Measurements from ENCODE around the gene APC2.

DNA sequence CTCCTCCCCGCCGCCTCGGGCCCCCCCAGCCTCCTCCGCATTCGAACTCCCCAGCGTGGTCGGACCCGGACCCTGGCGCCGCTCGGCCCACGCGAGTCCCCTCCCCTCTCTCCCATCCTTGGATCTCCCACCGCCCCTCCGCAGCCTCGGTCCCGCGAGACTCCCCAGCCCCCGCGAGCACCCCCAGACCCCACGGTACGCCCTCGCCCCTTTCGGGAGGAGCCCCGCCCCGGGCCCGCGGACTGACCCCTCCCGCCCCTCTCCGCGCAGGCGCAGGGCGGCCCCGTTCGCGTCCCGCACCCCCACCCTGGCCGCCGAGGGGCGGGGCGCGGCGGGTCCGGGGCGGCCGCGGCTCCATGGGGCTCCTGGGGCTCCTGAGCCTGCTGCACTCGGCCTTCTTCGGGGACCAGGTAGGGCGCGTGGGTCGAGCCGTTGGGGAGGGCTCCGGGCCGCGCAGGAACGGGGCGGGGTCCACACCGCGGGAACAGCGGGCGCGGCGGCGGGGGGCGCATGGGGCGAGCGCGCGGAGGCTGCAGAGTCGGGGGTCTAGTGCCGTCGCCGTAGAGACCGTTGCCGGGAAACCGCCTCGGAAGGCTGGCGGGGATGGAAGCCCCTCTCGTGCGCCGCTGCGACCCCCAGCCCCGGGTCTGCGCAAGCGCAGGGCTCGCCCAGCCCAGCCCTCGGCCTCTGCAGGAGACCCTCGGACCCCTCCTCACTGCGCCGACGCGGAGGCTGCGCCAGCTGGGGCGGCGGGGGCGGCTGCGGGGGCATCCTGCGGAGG is 3.8 kb upstream of the APC2 start:
- no peak for TF ChIP-seq POLR2A (IDR thresholded peaks at IDR 0.05)
- TF ChIP-seq, protein P1, sequence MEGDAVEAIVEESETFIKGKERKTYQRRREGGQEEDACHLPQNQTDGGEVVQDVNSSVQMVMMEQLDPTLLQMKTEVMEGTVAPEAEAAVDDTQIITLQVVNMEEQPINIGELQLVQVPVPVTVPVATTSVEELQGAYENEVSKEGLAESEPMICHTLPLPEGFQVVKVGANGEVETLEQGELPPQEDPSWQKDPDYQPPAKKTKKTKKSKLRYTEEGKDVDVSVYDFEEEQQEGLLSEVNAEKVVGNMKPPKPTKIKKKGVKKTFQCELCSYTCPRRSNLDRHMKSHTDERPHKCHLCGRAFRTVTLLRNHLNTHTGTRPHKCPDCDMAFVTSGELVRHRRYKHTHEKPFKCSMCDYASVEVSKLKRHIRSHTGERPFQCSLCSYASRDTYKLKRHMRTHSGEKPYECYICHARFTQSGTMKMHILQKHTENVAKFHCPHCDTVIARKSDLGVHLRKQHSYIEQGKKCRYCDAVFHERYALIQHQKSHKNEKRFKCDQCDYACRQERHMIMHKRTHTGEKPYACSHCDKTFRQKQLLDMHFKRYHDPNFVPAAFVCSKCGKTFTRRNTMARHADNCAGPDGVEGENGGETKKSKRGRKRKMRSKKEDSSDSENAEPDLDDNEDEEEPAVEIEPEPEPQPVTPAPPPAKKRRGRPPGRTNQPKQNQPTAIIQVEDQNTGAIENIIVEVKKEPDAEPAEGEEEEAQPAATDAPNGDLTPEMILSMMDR (IDR thresholded peaks at IDR 0.05): no peak
- no peak for TF ChIP-seq EP300 (IDR thresholded peaks at IDR 0.05)
- TF ChIP-seq POLR2AphosphoS5 (IDR thresholded peaks at IDR 0.05): no peak
